ENCODE data around the gene SLC12A8. TPM values are rescaled to one million over a fixed set of nuclear protein-coding genes. Genes with fewer than 3 reads are reported as not detected.

SLC12A8 gene
- total RNA-seq, 3 donors from 2014 or later, result 8.0 to 19.3 (median 13.6) TPM

GRCh38 chr3:125194849-125195601 is 17.5 kb downstream of the SLC12A8 start:
- no peaks in the 10 kb centered on the region for H3K36me3 ChIP-seq (ENCODE audit: low read depth)
- no peaks in the 10 kb centered on the region for H3K9me3 ChIP-seq
- intact Hi-C loops (cut with DNase I, micrococcal nuclease), result no loop called here
- no peak overlapping the region for H3K4me3 ChIP-seq
- DNase-seq (peak; percentile 27 to 58 (median 46)), ATAC-seq (peak; percentile 46)
- TF ChIP-seq CTCF (IDR thresholded peaks at IDR 0.05), result no peak
- H3K4me1 ChIP-seq (ENCODE audit: low read depth), result no peaks in the 10 kb centered on the region

GRCh38 chr3:125194061-125194848 is 18.3 kb downstream of the SLC12A8 start:
- intact Hi-C loops (cut with DNase I, micrococcal nuclease), result no loop called here
- Histone ChIP-seq H3K36me3 (ENCODE audit: low read depth) (no peaks in the 10 kb centered on the region), H3K4me3 (no peak overlapping the region), H3K4me1 (ENCODE audit: low read depth) (no peaks in the 10 kb centered on the region), H3K9me3 (no peaks in the 10 kb centered on the region)
- ATAC-seq (no peak), DNase-seq (no peak)
- TF ChIP-seq CTCF (IDR thresholded peaks at IDR 0.05), result no peak

GRCh38 chr3:125192190-125193035 is 20.1 kb downstream of the SLC12A8 start:
- no peaks in the 10 kb centered on the region for H3K36me3 ChIP-seq (ENCODE audit: low read depth)
- H3K9me3 ChIP-seq, result no peaks in the 10 kb centered on the region
- intact Hi-C loops (cut with DNase I, micrococcal nuclease), result no loop called here
- peak; percentile 18 for ATAC-seq
- no peak for TF ChIP-seq CTCF (IDR thresholded peaks at IDR 0.05)
- no peaks in the 10 kb centered on the region for H3K4me1 ChIP-seq (ENCODE audit: low read depth)
- no peak for DNase-seq
- no peak overlapping the region for H3K4me3 ChIP-seq

GRCh38 chr3:125191730-125192129 is 20.8 kb downstream of the SLC12A8 start:
- no peak for TF ChIP-seq CTCF (IDR thresholded peaks at IDR 0.05)
- H3K4me3 ChIP-seq, result no peak overlapping the region
- H3K9me3 ChIP-seq, result no peaks in the 10 kb centered on the region
- H3K4me1 ChIP-seq (ENCODE audit: low read depth), result no peaks in the 10 kb centered on the region
- DNase-seq, result no peak
- no peaks in the 10 kb centered on the region for H3K36me3 ChIP-seq (ENCODE audit: low read depth)
- no peak for ATAC-seq
- intact Hi-C loops (cut with DNase I, micrococcal nuclease), result no loop called here

GRCh38 chr3:125191256-125191655 is 21.3 kb downstream of the SLC12A8 start:
- DNase-seq, result no peak
- TF ChIP-seq CTCF (IDR thresholded peaks at IDR 0.05), result no peak

More at GRCh38 chr3:125191256-125191655, 21.3 kb downstream of the SLC12A8 start:
- intact Hi-C loops (cut with DNase I, micrococcal nuclease), result no loop called here
- H3K4me3 ChIP-seq, result no peak overlapping the region
- H3K9me3 ChIP-seq, result no peaks in the 10 kb centered on the region
- ATAC-seq, result no peak
- no peaks in the 10 kb centered on the region for H3K4me1 ChIP-seq (ENCODE audit: low read depth)
- H3K36me3 ChIP-seq (ENCODE audit: low read depth), result no peaks in the 10 kb centered on the region

Data from mucosa of descending colon (tissue), 3 donors.